ENCODE measurements around the gene MORF4L2. TPM values are rescaled to one million over a fixed set of nuclear protein-coding genes. Genes with fewer than 3 reads are reported as not detected.

Gene MORF4L2
- total RNA-seq: 100 to 1,000 TPM; 150 to 203 (median 193) TPM

- intact Hi-C loops (cut with DNase I; ENCODE audit: low total_unique reads): no loop called here
- peak; percentile 94 to 97 for DNase-seq (ENCODE audit: low spot score in 2 of 2)
- H3K4me3 ChIP-seq (ENCODE audit: low read depth, poor library complexity, severe bottlenecking): peak within 1 kb of the TSS; percentile 32
- WGBS, 2 donors: 1 to 22% methylated on average over 23 to 37 of the region's 37 CpGs
- TF ChIP-seq POLR2A (IDR thresholded peaks at IDR 0.05) (peak in 1 of 2 donors; percentile 80), CTCF (IDR thresholded peaks at IDR 0.05) (no peak)
These were observed at the start of gene MORF4L2 for GRCh38 chrX:103686199-103687072. Gene MORF4L2, minus strand, starts transcription at chrX:103686699. Its CDS starts 9,672 bp downstream, at chrX:103677027.

GRCh38 chrX:103734125-103734760, 47.7 kb upstream of the MORF4L2 start:
- DNase-seq (ENCODE audit: low spot score in 2 of 2): no peak
- WGBS, 2 donors: 65 to 68% methylated on average over 4 of the region's 4 CpGs
- intact Hi-C loops (cut with DNase I; ENCODE audit: low total_unique reads): no loop called here
- TF ChIP-seq POLR2A (IDR thresholded peaks at IDR 0.05) (no peak), CTCF (IDR thresholded peaks at IDR 0.05) (no peak)
- H3K4me3 ChIP-seq (ENCODE audit: low read depth, poor library complexity, severe bottlenecking): no peak overlapping the region

- intact Hi-C loops (cut with DNase I; ENCODE audit: low total_unique reads): no loop called here
- no peak for TF ChIP-seq CTCF (IDR thresholded peaks at IDR 0.05)
- TF ChIP-seq POLR2A (IDR thresholded peaks at IDR 0.05): no peak
- WGBS, 2 donors: 75 to 85% methylated on average over 1 of the region's 1 CpG
- DNase-seq (ENCODE audit: low spot score in 2 of 2): no peak
- H3K4me3 ChIP-seq (ENCODE audit: low read depth, poor library complexity, severe bottlenecking): no peak overlapping the region
These were observed 46.5 kb upstream of the MORF4L2 start for GRCh38 chrX:103733017-103733416.

- no peak for TF ChIP-seq CTCF (IDR thresholded peaks at IDR 0.05)
- no peak for TF ChIP-seq POLR2A (IDR thresholded peaks at IDR 0.05)
- whole genome bisulfite sequencing, 2 donors: 29 to 40% methylated on average over 8 of the region's 8 CpGs
- no peak overlapping the region for H3K4me3 ChIP-seq (ENCODE audit: low read depth, poor library complexity, severe bottlenecking)
- DNase-seq (ENCODE audit: low spot score in 2 of 2): no peak
- intact Hi-C loops (cut with DNase I; ENCODE audit: low total_unique reads): no loop called here
These were observed 44.4 kb upstream of the MORF4L2 start for GRCh38 chrX:103730796-103731493.

GRCh38 chrX:103730147-103730795, 43.8 kb upstream of the MORF4L2 start:
- WGBS, 2 donors: 62 to 68% methylated on average over 3 of the region's 3 CpGs
- intact Hi-C loops (cut with DNase I; ENCODE audit: low total_unique reads): no loop called here
- TF ChIP-seq POLR2A (IDR thresholded peaks at IDR 0.05) (no peak), CTCF (IDR thresholded peaks at IDR 0.05) (no peak)
- H3K4me3 ChIP-seq (ENCODE audit: low read depth, poor library complexity, severe bottlenecking): no peak overlapping the region
- no peak for DNase-seq (ENCODE audit: low spot score in 2 of 2)
